ENCODE results near the gene DNTT. TPM values are rescaled to one million over a fixed set of nuclear protein-coding genes. Genes with fewer than 3 reads are reported as not detected.

The DNTT gene
- total RNA-seq, 1 donor from 2014 or later: not detected

DNA sequence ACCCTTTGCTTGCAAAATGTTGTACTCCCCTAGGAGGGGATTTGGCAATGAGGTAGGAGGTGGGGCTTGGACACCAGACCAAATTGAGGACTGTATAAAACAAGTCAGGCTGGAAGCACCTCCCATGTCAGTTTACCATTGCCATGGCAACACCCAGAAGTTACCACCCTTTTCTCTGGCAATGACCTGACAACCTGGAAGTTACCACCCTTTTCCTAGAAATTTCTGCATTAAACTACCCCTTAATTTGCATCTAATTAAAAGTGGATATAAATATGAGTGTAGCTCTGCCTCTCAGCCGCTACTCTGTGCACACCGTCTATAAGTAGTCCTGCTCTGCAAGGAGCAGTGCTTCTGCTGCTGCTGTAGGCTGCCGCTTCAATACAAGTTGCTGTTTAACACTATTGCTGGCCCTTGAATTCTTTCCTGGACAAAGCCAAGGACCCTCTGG, 25.0 kb upstream of the DNTT start:
- H3K4me3 ChIP-seq: no peak overlapping the region
- ATAC-seq (no peak), DNase-seq (no peak)
- no peaks in the 10 kb centered on the region for H3K27me3 ChIP-seq (ENCODE audit: low read depth)
- intact Hi-C loops (cut with DNase I): no loop called here
- no peaks in the 10 kb centered on the region for H3K9me3 ChIP-seq
- H3K27ac ChIP-seq: no peak overlapping the region
- H3K4me1 ChIP-seq: no peaks in the 10 kb centered on the region
- H3K36me3 ChIP-seq: no peaks in the 10 kb centered on the region
- TF ChIP-seq, protein P1, sequence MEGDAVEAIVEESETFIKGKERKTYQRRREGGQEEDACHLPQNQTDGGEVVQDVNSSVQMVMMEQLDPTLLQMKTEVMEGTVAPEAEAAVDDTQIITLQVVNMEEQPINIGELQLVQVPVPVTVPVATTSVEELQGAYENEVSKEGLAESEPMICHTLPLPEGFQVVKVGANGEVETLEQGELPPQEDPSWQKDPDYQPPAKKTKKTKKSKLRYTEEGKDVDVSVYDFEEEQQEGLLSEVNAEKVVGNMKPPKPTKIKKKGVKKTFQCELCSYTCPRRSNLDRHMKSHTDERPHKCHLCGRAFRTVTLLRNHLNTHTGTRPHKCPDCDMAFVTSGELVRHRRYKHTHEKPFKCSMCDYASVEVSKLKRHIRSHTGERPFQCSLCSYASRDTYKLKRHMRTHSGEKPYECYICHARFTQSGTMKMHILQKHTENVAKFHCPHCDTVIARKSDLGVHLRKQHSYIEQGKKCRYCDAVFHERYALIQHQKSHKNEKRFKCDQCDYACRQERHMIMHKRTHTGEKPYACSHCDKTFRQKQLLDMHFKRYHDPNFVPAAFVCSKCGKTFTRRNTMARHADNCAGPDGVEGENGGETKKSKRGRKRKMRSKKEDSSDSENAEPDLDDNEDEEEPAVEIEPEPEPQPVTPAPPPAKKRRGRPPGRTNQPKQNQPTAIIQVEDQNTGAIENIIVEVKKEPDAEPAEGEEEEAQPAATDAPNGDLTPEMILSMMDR (IDR thresholded peaks at IDR 0.05): no peak

DNA sequence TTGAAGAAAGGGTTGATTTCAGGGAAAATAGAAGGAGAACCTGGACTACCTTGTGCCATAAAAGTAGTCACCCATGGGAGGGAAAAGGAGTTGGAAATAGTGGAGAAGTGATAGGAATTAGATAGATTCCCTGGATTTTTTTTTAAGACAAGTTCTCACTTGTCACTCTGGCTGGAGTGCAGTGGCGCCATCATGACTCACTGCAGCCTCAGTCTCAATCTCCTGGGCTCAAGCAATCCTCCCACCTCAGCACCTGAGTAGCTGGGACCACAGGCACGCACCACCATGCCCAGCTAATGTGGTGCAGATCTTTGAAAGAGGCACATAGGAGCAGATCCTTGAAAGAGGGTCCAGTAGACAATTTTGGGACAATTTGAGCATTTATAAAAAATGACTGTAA, 23.4 kb upstream of the DNTT start:
- no peak for DNase-seq
- no peak for ATAC-seq
- Histone ChIP-seq H3K36me3 (no peaks in the 10 kb centered on the region), H3K4me3 (no peak overlapping the region), H3K27ac (no peak overlapping the region), H3K4me1 (no peaks in the 10 kb centered on the region), H3K27me3 (ENCODE audit: low read depth) (no peaks in the 10 kb centered on the region), H3K9me3 (no peaks in the 10 kb centered on the region)
- intact Hi-C loops (cut with DNase I): no loop called here
- TF ChIP-seq, protein P1 (IDR thresholded peaks at IDR 0.05): no peak

DNA sequence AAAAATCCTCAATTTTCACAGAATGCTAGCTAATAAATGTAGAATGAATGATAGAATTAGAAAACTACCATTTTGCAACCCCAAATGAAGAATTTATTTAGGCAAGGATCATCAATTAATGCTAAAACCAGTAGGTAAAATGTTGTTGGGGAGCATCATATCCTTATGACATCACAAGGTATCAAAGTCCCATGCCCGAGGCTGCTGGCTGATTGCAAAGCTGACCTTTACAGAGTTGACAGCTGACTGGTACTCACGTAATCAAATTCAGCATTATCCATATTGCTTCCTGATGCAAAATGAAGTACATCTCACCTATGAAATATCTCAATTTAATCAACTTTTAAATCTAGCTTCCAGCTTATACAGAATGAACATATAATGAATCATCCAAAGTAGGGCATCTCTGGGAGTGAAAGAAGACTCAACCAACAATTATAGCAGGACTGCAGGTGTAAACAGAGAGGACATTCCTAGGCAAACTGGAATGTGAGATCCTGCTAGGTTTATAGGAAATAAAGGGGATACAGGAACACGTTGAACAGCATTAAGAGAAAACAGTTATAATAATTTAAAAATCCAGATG, 22.7 kb upstream of the DNTT start:
- no peaks in the 10 kb centered on the region for H3K36me3 ChIP-seq
- no peak overlapping the region for H3K27ac ChIP-seq
- DNase-seq (no peak), ATAC-seq (no peak)
- intact Hi-C loops (cut with DNase I): no loop called here
- H3K4me3 ChIP-seq: no peak overlapping the region
- no peaks in the 10 kb centered on the region for H3K9me3 ChIP-seq
- no peaks in the 10 kb centered on the region for H3K4me1 ChIP-seq
- H3K27me3 ChIP-seq (ENCODE audit: low read depth): no peaks in the 10 kb centered on the region
- TF ChIP-seq, protein P1 (IDR thresholded peaks at IDR 0.05): no peak

DNA sequence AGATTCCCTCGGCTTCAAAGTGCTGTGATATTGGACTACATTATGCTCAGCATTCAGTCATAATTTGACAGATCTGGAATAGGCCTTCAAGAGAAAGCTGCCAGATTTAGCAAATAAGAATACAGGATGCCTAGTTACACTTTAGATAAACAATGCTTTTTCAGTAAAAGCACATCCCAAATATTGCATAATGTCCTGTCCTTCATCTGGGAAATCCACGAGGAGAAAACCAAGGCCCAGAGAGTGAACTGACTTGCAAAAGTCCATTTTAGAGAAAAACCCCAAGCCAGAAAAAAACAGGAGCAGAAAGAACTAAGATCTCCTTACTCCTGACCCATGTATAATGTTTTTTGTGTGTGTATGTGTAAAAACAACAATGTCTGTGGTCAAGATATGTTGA, 20.9 kb upstream of the DNTT start:
- no peak overlapping the region for H3K4me3 ChIP-seq
- intact Hi-C loops (cut with DNase I): no loop called here
- H3K27me3 ChIP-seq (ENCODE audit: low read depth): no peaks in the 10 kb centered on the region
- no peak for DNase-seq
- no peak overlapping the region for H3K27ac ChIP-seq
- ATAC-seq: no peak
- H3K9me3 ChIP-seq: no peaks in the 10 kb centered on the region
- TF ChIP-seq, protein P1 (IDR thresholded peaks at IDR 0.05): no peak
- peaks cover 9% of the 10 kb centered on the region for H3K4me1 ChIP-seq
- H3K36me3 ChIP-seq: no peaks in the 10 kb centered on the region

DNA sequence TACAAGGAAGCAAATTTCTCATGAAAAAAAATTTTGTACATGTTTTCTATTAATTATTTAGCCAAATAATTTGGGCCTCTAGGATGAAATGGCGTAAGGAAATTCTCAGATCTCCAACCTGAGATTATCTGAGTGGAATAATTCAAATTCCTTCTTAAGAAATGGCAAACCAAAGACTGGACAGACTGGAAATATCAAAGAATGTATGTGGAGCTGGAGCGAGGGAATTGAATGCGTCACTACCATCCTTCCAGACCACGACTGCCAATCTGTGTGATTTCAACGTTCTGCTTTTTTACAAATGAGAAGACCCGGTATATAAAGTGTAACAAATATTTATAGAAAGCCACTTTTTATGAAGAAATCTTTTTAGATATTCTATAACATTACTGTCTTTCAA, 20.5 kb upstream of the DNTT start:
- Histone ChIP-seq H3K4me3 (no peak overlapping the region), H3K36me3 (no peaks in the 10 kb centered on the region), H3K4me1 (peaks cover 9% of the 10 kb centered on the region), H3K27me3 (ENCODE audit: low read depth) (no peaks in the 10 kb centered on the region), H3K9me3 (no peaks in the 10 kb centered on the region), H3K27ac (no peak overlapping the region)
- DNase-seq (no peak), ATAC-seq (peak; percentile 54 to 72)
- intact Hi-C loops (cut with DNase I): no loop called here
- TF ChIP-seq, protein P1 (IDR thresholded peaks at IDR 0.05): no peak
